Measurements from ENCODE around the gene TRIP13.

Gene TRIP13

DNA sequence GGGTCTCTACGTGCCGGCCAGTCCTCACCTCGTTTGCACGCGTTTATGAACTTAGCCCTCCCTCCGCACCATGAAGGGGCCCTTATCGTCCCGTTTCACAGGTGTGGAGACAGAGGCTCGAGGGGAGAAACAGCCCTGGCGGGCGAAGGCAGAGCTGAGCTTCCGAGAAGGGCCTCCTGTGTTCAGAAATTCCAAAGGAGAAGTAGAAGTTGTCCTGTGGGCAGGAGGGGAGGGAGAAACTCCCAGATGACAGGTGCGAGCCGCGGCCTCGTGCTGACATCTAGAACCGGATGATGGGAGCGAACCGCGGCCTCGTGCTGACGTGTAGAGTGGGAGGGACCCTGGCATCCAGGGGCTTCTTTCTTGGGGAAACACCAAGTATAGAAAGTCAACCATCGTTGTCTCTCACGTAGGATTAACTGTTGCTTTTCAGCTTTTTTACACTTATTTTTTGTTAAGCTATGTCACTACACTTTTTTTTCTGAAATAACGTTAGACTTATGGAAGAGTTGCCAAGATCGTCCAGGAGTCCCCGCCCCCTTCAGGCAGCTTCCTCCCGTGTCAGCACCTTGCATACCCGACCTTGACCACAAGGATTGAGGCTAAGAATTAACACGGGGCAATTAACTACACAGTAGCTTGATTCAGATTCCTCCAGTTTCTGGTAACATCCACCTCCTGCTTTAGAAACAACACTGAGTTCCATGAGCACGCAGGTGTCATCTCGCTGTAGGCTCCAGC is 73.1 kb downstream of the TRIP13 start:
- Histone ChIP-seq H3K9ac (ENCODE audit: low read depth, low read length) (no peak overlapping the region), H3K4me1 (ENCODE audit: control insufficient read depth, insufficient read depth, low read length) (no peaks in the 10 kb centered on the region), H3K27me3 (ENCODE audit: control insufficient read depth, insufficient read depth, low read length) (peaks cover 90% of the 10 kb centered on the region), H3K9me3 (replicated peaks; ENCODE audit: low read length) (no peaks in the 10 kb centered on the region), H3K4me3 (ENCODE audit: low read length) (no peak overlapping the region), H3K4me2 (ENCODE audit: low read length) (no peak overlapping the region), H3K36me3 (ENCODE audit: insufficient read depth, low read length) (no peaks in the 10 kb centered on the region)

DNA sequence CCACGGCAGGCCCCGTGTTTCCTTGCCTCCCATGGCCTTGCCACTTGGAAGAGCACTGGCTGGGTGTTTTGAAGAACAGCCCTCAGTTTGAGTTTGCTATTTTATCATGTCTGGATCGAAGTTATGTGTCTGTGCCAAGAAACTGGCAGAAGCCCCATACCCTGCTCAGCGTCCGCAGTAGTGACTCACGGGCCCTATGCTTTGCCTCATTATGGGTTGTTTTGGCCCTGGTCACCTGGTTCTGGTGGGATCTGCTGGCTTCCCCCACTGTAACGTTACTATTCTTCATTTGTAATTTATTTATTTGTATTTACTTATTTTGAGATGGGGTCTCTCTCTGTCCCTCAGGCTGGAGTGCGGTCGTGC is 73.6 kb downstream of the TRIP13 start:
- peaks cover 85% of the 10 kb centered on the region for H3K27me3 ChIP-seq (ENCODE audit: control insufficient read depth, insufficient read depth, low read length)
- H3K9me3 ChIP-seq (replicated peaks; ENCODE audit: low read length), result no peaks in the 10 kb centered on the region

DNA sequence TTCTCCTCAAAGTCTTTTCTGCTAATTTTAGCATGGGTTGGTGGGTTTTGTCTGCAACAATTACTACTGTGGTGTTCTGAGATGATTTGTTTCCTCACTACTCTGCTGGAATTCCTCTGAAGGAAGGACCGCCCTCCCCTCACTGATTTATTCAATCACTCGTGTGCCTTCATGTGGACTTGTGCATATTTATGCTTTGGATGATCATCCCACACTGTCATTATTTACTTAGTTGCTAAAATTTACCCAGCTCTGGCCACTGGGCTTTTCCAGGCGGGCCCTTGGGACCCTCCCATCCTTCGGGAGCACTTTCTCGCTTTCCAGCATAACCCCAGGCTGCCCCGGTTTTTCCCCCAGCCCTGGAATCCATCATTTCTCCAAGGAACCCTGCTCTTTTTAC is 74.3 kb downstream of the TRIP13 start:
- H3K9me3 ChIP-seq (replicated peaks; ENCODE audit: low read length), result no peaks in the 10 kb centered on the region
- H3K4me1 ChIP-seq (ENCODE audit: control insufficient read depth, insufficient read depth, low read length), result no peaks in the 10 kb centered on the region
- H3K4me3 ChIP-seq (ENCODE audit: low read length), result no peak overlapping the region
- no peak overlapping the region for H3K9ac ChIP-seq (ENCODE audit: low read depth, low read length)
- H3K36me3 ChIP-seq (ENCODE audit: insufficient read depth, low read length), result no peaks in the 10 kb centered on the region
- no peak overlapping the region for H3K4me2 ChIP-seq (ENCODE audit: low read length)
- peaks cover 86% of the 10 kb centered on the region for H3K27me3 ChIP-seq (ENCODE audit: control insufficient read depth, insufficient read depth, low read length)

More for the DNA sequence above, 73.6 kb downstream of the TRIP13 start:
- Histone ChIP-seq H3K9ac (ENCODE audit: low read depth, low read length) (no peak overlapping the region), H3K36me3 (ENCODE audit: insufficient read depth, low read length) (no peaks in the 10 kb centered on the region), H3K4me3 (ENCODE audit: low read length) (no peak overlapping the region), H3K4me2 (ENCODE audit: low read length) (no peak overlapping the region), H3K4me1 (ENCODE audit: control insufficient read depth, insufficient read depth, low read length) (no peaks in the 10 kb centered on the region)

Measured in skeletal muscle satellite cell (primary cell).